Hepatocyte (in vitro differentiated cells): Measurements from ENCODE around the gene ATG3.

Source experiments
- EZH2 ChIP-seq: fragments of 200-600 bp; sonication (generic); IDR thresholded peaks from 2 replicates; pipeline ENCODE4 v1.6.1; 2016; ENCODE audit warnings: antibody characterized with exemption, mild to moderate bottlenecking, borderline replicate concordance
- TF ChIP-seq, protein P1 (sequence below): fragments of 200-600 bp; sonication (generic); IDR thresholded peaks from 2 replicates; pipeline ENCODE4 v1.5.1; 2016; ENCODE audit warnings: antibody characterized with exemption, mild to moderate bottlenecking; ENCODE audit not compliant: poor library complexity

DNA sequence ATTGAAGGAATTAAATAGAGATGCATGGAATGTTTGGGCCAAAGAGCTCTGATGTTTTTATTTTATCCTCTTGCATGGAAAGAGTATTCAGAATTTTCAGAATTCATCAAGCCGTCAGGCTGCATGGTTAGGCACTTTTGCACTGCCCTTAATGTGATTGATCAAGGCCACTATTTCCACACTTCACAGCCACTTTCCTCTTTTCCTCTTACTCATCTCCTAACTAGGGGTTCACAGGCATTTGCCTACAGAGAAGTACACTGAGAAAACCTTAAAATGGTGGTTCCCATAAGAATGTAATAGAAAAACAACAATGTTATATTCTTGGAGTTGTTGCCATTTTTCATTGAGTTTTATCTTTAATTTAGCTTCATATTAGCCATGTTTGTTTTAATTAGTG lies 10.9 kb upstream of the ATG3 start:
- TF ChIP-seq, protein P1, sequence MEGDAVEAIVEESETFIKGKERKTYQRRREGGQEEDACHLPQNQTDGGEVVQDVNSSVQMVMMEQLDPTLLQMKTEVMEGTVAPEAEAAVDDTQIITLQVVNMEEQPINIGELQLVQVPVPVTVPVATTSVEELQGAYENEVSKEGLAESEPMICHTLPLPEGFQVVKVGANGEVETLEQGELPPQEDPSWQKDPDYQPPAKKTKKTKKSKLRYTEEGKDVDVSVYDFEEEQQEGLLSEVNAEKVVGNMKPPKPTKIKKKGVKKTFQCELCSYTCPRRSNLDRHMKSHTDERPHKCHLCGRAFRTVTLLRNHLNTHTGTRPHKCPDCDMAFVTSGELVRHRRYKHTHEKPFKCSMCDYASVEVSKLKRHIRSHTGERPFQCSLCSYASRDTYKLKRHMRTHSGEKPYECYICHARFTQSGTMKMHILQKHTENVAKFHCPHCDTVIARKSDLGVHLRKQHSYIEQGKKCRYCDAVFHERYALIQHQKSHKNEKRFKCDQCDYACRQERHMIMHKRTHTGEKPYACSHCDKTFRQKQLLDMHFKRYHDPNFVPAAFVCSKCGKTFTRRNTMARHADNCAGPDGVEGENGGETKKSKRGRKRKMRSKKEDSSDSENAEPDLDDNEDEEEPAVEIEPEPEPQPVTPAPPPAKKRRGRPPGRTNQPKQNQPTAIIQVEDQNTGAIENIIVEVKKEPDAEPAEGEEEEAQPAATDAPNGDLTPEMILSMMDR, result no peak
- TF ChIP-seq EZH2, result no peak
